ENCODE measurements around the gene MILR1. TPM values are rescaled to one million over a fixed set of nuclear protein-coding genes. Genes with fewer than 3 reads are reported as not detected.

Gene MILR1
- total RNA-seq, 3 donors from 2014 or later = 3.1 to 8.3 (median 4.3) TPM

GRCh38 chr17:64439956-64440355 lies 9.0 kb upstream of the MILR1 start:
- Histone ChIP-seq H3K9me3 (peaks cover 13 to 16% of the 10 kb centered on the region in 2 donors), H3K4me3 (no peak overlapping the region), H3K36me3 (no peaks in the 10 kb centered on the region), H3K4me1 (no peaks in the 10 kb centered on the region), H3K27me3 (no peaks in the 10 kb centered on the region), H3K27ac (no peak overlapping the region)
- intact Hi-C loops (cut with DNase I; ENCODE audit: low total_unique reads) = no loop called here
- no peak for DNase-seq (ENCODE audit: low spot score in 2 of 2)
- TF ChIP-seq, protein P1, sequence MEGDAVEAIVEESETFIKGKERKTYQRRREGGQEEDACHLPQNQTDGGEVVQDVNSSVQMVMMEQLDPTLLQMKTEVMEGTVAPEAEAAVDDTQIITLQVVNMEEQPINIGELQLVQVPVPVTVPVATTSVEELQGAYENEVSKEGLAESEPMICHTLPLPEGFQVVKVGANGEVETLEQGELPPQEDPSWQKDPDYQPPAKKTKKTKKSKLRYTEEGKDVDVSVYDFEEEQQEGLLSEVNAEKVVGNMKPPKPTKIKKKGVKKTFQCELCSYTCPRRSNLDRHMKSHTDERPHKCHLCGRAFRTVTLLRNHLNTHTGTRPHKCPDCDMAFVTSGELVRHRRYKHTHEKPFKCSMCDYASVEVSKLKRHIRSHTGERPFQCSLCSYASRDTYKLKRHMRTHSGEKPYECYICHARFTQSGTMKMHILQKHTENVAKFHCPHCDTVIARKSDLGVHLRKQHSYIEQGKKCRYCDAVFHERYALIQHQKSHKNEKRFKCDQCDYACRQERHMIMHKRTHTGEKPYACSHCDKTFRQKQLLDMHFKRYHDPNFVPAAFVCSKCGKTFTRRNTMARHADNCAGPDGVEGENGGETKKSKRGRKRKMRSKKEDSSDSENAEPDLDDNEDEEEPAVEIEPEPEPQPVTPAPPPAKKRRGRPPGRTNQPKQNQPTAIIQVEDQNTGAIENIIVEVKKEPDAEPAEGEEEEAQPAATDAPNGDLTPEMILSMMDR (IDR thresholded peaks at IDR 0.05) = no peak
- no peak for TF ChIP-seq POLR2A (IDR thresholded peaks at IDR 0.05)
- no peak for TF ChIP-seq POLR2AphosphoS5 (IDR thresholded peaks at IDR 0.05)

DNA sequence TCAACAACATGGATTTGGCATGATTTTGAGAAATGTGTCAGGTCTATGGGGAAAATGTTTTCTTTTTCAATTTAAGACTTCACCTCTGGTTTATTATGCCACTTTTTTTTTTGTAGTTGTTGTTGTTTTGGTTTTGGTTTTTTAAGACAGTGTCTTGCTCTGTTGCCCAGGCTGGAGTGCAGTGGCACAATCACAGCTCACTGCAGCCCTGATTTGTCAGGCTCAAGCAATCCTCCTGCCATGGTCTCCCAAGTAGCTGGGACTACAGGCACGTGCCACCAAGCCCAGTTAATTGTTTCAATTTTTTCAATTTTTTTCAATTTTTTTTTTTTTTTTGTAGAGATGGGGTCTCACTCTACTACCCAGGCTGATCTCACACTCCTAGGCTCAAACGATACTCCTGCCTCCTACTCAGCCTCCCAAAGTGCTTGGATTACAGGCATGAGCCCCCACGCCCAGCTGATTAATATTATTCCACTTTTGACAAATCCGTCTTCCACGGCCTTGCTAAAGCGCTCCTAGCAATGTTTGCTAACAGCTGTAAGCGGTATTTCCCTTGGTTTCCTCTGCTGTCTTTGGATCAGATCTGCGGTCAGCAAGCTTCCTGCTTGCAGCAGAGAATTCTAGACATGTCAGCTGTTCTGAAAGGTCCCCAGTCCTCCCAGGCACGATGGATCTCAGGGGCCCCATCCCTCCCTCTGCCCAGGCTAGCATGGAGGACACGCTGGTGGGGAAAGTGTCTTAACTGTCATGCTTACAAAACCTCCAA lies 7.0 kb upstream of the MILR1 start:
- peaks cover 13 to 16% of the 10 kb centered on the region in 2 donors for H3K9me3 ChIP-seq
- no peaks in the 10 kb centered on the region for H3K4me1 ChIP-seq
- TF ChIP-seq POLR2AphosphoS5 (IDR thresholded peaks at IDR 0.05) = no peak
- TF ChIP-seq POLR2A (IDR thresholded peaks at IDR 0.05) = no peak
- TF ChIP-seq, protein P1 (IDR thresholded peaks at IDR 0.05) = no peak
- peak overlapping the region in 1 of 2 donors; percentile 66 for H3K27ac ChIP-seq
- no peaks in the 10 kb centered on the region for H3K27me3 ChIP-seq
- no peak for DNase-seq (ENCODE audit: low spot score in 2 of 2)
- H3K4me3 ChIP-seq = no peak overlapping the region
- intact Hi-C loops (cut with DNase I; ENCODE audit: low total_unique reads) = no loop called here
- no peaks in the 10 kb centered on the region for H3K36me3 ChIP-seq

DNA sequence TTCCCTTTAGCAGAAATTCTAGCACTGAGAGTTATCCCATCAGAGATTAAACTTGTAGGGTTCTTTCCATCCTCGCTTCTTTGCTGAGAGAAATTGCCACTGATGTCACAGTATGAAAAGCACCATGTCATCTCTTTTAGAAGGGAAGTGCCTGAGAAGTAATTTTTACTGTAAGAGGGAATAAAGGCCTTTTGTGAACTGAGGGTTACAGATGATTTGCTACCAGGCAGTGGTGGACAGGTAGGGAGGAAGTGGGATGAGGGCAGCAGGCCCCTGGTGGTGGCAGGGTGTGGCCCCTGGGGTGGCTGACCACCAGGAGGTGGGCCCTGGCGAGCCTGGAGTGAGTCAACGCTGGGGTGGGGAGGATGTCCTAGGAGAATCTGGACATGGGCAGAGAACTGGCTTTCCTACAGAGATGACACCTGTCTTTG lies 6.4 kb upstream of the MILR1 start:
- Histone ChIP-seq H3K4me1 (no peaks in the 10 kb centered on the region), H3K27ac (peak overlapping the region in 1 of 2 donors; percentile 66), H3K27me3 (no peaks in the 10 kb centered on the region), H3K9me3 (peaks cover 9 to 12% of the 10 kb centered on the region in 2 donors), H3K36me3 (no peaks in the 10 kb centered on the region), H3K4me3 (no peak overlapping the region)
- TF ChIP-seq POLR2AphosphoS5 (IDR thresholded peaks at IDR 0.05) = no peak
- TF ChIP-seq, protein P1 (IDR thresholded peaks at IDR 0.05) = no peak
- TF ChIP-seq POLR2A (IDR thresholded peaks at IDR 0.05) = no peak
- DNase-seq (ENCODE audit: low spot score in 2 of 2) = no peak
- intact Hi-C loops (cut with DNase I; ENCODE audit: low total_unique reads) = no loop called here

DNA sequence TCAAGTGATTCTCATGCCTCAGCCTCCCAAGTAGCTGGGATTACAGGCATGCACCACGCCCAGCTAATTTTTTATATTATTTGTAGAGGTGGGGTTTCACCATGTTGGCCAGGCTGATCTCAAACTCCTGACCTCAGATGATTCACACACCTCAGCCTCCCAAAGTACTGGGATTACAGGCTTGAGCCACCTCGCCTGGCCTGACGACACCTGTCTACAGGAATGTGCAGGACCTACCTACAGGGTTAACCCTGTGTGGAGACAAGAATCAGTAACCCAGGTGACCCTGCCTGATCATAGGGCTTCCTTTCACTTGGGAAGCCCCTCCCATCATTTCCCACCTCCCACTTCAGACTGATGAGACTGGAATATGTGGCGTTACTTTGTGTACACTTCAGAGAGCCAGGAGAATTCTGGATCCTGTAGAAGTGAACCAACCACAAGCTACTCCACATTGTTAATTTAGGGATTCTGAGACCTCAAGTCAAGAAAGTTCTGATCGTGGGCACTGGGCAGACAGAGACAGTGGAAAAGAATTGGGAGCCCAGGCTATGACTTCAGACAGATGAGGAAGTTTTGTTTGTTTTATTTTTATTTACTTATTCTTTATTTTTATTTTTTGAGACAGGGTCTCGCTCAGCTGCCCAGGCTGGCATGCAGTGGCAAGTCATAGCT lies 5.7 kb upstream of the MILR1 start:
- peaks cover 2 to 5% of the 10 kb centered on the region in 2 donors for H3K9me3 ChIP-seq
- H3K27me3 ChIP-seq = no peaks in the 10 kb centered on the region
- H3K4me1 ChIP-seq = no peaks in the 10 kb centered on the region
- no peaks in the 10 kb centered on the region for H3K36me3 ChIP-seq
- H3K4me3 ChIP-seq = no peak overlapping the region
- no peak for TF ChIP-seq POLR2AphosphoS5 (IDR thresholded peaks at IDR 0.05)
- TF ChIP-seq POLR2A (IDR thresholded peaks at IDR 0.05) = no peak
- DNase-seq (ENCODE audit: low spot score in 2 of 2) = no peak
- H3K27ac ChIP-seq = peak overlapping the region in 1 of 2 donors; percentile 66
- intact Hi-C loops (cut with DNase I; ENCODE audit: low total_unique reads) = no loop called here

- H3K9me3 ChIP-seq = no peaks in the 10 kb centered on the region
- TF ChIP-seq POLR2A (IDR thresholded peaks at IDR 0.05) (no peak), POLR2AphosphoS5 (IDR thresholded peaks at IDR 0.05) (no peak)
- TF ChIP-seq, protein P1 (IDR thresholded peaks at IDR 0.05) = no peak
- no peak for DNase-seq (ENCODE audit: low spot score in 2 of 2)
- intact Hi-C loops (cut with DNase I; ENCODE audit: low total_unique reads) = no loop called here
- H3K4me1 ChIP-seq = no peaks in the 10 kb centered on the region
- H3K27ac ChIP-seq = no peak overlapping the region
- H3K27me3 ChIP-seq = no peaks in the 10 kb centered on the region
- H3K4me3 ChIP-seq = no peak overlapping the region
- no peaks in the 10 kb centered on the region for H3K36me3 ChIP-seq
Observed at GRCh38 chr17:64447526-64447925, 1.4 kb upstream of the MILR1 start.

Measured in breast epithelium (tissue), 4 donors.